SK-N-SH (cell line): ENCODE measurements around the gene NR5A2. TPM values are rescaled to one million over a fixed set of nuclear protein-coding genes. Genes with fewer than 3 reads are reported as not detected.

Experiments used
- CTCF ChIA-PET: fragments of 300-600, 350-600 bp; formaldehyde crosslinking; extraction: SDS; loops from one replicate; lab custom pipeline; 2021; lab: Yijun Ruan, JAX
- POLR2A ChIA-PET: fragments of 350-600 bp; sonication (Branson Sonifier 250); formaldehyde crosslinking; extraction: SDS; loops from one replicate; lab custom pipeline; 2020; ENCODE audit warnings: antibody characterized with exemption, inconsistent platforms; lab: Yijun Ruan, JAX
- DNase-seq: peaks from one replicate; pipeline ENCODE4 v3.0.0; 2012
- H2AFZ ChIP-seq: fragments of 200-600 bp; sonication (generic); 2 replicates; pipeline ENCODE4 v1.8.1; 2016; ENCODE audit warnings: antibody characterized with exemption, mild to moderate bottlenecking, low read depth
- H3F3A ChIP-seq: fragments of 200-600 bp; sonication (generic); replicated peaks from 2 replicates; pipeline ENCODE3; 2016; ENCODE audit warnings: antibody characterized with exemption, mild to moderate bottlenecking; ENCODE audit not compliant: insufficient read depth
- H3K27ac ChIP-seq, 2 experiments: fragments of 200-500 bp in 1 of 2; fragments of 200-600 bp in 1 of 2; sonication (Bioruptor generic) in 1 of 2; sonication (generic), shearing (Covaris generic) in 1 of 2; 2 replicates each; pipeline versions ENCODE4 v1.5.1 to v1.6.1; 2014 to 2016; ENCODE audit warnings: low read depth in 2 of 2, inconsistent platforms in 1 of 2, low read length in 1 of 2, mild to moderate bottlenecking in 1 of 2, mixed read lengths in 1 of 2
- H3K27me3 ChIP-seq: fragments of 200-600 bp; sonication (generic), shearing (Covaris generic); 2 replicates; pipeline ENCODE4 v1.6.1; 2016; ENCODE audit warnings: mixed run types; ENCODE audit not compliant: insufficient read depth
- H3K36me3 ChIP-seq, 2 experiments: fragments of 200-500 bp in 1 of 2; fragments of 200-600 bp in 1 of 2; sonication (Bioruptor generic) in 1 of 2; sonication (generic) in 1 of 2; replicated peaks in 1 of 2; 2 replicates each; pipeline versions ENCODE3 to v1.5.1; 2014 to 2016; ENCODE audit warnings: low read length in 1 of 2, mild to moderate bottlenecking in 1 of 2; ENCODE audit not compliant: insufficient read depth in 2 of 2, control insufficient read depth in 1 of 2
- H3K4me1 ChIP-seq, 2 experiments: fragments of 200-500 bp in 1 of 2; fragments of 200-600 bp in 1 of 2; sonication (Bioruptor generic) in 1 of 2; sonication (generic), shearing (Covaris generic) in 1 of 2; 2 replicates each; pipeline versions ENCODE4 v1.5.1 to v1.6.1; 2014 to 2016; ENCODE audit warnings: low read depth in 1 of 2, low read length in 1 of 2, mixed run types in 1 of 2; ENCODE audit not compliant: insufficient read depth in 2 of 2, control insufficient read depth in 1 of 2
- H3K4me2 ChIP-seq: fragments of 200-600 bp; sonication (generic), shearing (Covaris generic); 2 replicates; pipeline ENCODE4 v1.6.1; 2017; ENCODE audit warnings: mixed run types
- H3K4me3 ChIP-seq, 2 experiments: fragments of 200-500 bp in 1 of 2; fragments of 200-600 bp in 1 of 2; sonication (Bioruptor generic) in 1 of 2; sonication (generic), shearing (Covaris generic) in 1 of 2; 2 replicates each; pipeline versions ENCODE4 v1.5.1 to v1.8.1; 2014 to 2016; ENCODE audit warnings: low read depth in 2 of 2, inconsistent platforms in 1 of 2, low read length in 1 of 2, mild to moderate bottlenecking in 1 of 2, mixed read lengths in 1 of 2, moderate library complexity in 1 of 2
- H3K79me2 ChIP-seq: fragments of 200-600 bp; sonication (generic); 2 replicates; pipeline ENCODE4 v1.8.1; 2017; ENCODE audit warnings: mild to moderate bottlenecking; ENCODE audit not compliant: insufficient read depth
- H3K9ac ChIP-seq: fragments of 200-600 bp; sonication (generic); 2 replicates; pipeline ENCODE4 v1.6.1; 2017; ENCODE audit warnings: mixed run types
- H3K9me2 ChIP-seq: fragments of 200-600 bp; sonication (generic); 2 replicates; pipeline ENCODE4 v1.6.1; 2017; ENCODE audit warnings: mixed run types
- H3K9me3 ChIP-seq: fragments of 200-600 bp; sonication (generic); 2 replicates; pipeline ENCODE4 v1.6.1; 2017; ENCODE audit warnings: mixed run types, mild to moderate bottlenecking, moderate library complexity
- H4K20me1 ChIP-seq: fragments of 200-600 bp; sonication (generic); 2 replicates; pipeline ENCODE4 v1.6.1; 2017; ENCODE audit warnings: mild to moderate bottlenecking, mixed run types; ENCODE audit not compliant: insufficient read depth
- CHD2 ChIP-seq: fragments of 150-350 bp; IDR thresholded peaks from 2 replicates; pipeline ENCODE4 v1.6.1; 2018; ENCODE audit warnings: low read length; ENCODE audit not compliant: partially characterized antibody
- ELF1 ChIP-seq: IDR thresholded peaks from 2 replicates; pipeline ENCODE4 v1.4.0; 2012
- EP300 ChIP-seq, 2 experiments: IDR thresholded peaks; 2 replicates each; pipeline versions ENCODE4 v1.4.0 to v1.6.1; 2012; ENCODE audit warnings: borderline replicate concordance in 1 of 2, low read depth in 1 of 2, low read length in 1 of 2
- FOXM1 ChIP-seq: IDR thresholded peaks from 2 replicates; pipeline ENCODE4 v1.4.0; 2012; ENCODE audit warnings: low read depth, mild to moderate bottlenecking
- IRF3 ChIP-seq: fragments of 150-350 bp; IDR thresholded peaks from 2 replicates; pipeline ENCODE4 v1.6.1; 2016; ENCODE audit warnings: mild to moderate bottlenecking, low read depth, low read length
- PBX3 ChIP-seq: IDR thresholded peaks from 2 replicates; pipeline ENCODE4; 2012
- RFX5 ChIP-seq: IDR thresholded peaks from 2 replicates; pipeline ENCODE4 v1.6.1; 2012; ENCODE audit warnings: mild to moderate bottlenecking, improper control_type of control experiment, low read length
- TAF1 ChIP-seq: IDR thresholded peaks from 2 replicates; pipeline ENCODE4 v1.6.1; 2012; ENCODE audit warnings: low read depth, mild to moderate bottlenecking, low read length, moderate library complexity, borderline replicate concordance
- TCF12 ChIP-seq: IDR thresholded peaks from 2 replicates; pipeline ENCODE4 v1.4.0; 2012
- YY1 ChIP-seq: IDR thresholded peaks from 2 replicates; pipeline ENCODE4 v1.4.0; 2012; ENCODE audit warnings: low read depth, mild to moderate bottlenecking
- WGBS: methylation state at CpG from one replicate; pipeline ENCODE4 v1.1.6; 2017; ENCODE audit warnings: low lambda C conversion rate; 5-methylcytosine and 5-hydroxymethylcytosine counted together
- polyA plus RNA-seq, 3 experiments: library from polyadenylated mRNA; depleted of rRNA; stranded (reverse); fragments of >200 nt; gene quantifications; 2 replicates each; pipeline ENCODE4 v1.2.3, GENCODE V29; 2012

NR5A2 gene
- polyA plus RNA-seq, 1 of the 3 experiments (the other 2 are of a cell fraction): not detected

- TF ChIP-seq IRF3: no peak
Observed at GRCh38 chr1:200194477-200194876, 167.0 kb downstream of the NR5A2 start (continued).

GRCh38 chr1:200198236-200198635 is 170.7 kb downstream of the NR5A2 start:
- no peaks in the 10 kb centered on the region for H3K4me1 ChIP-seq
- no peak overlapping the region for H3K4me2 ChIP-seq
- H3K9me2 ChIP-seq: no peaks in the 10 kb centered on the region
- ChIA-PET POLR2A (no interaction called here), CTCF (interaction anchor here (0.6 kb wide), 1 partner anchor 243 kb away, joined by 3 read pairs; no protein-coding TSS in a partner anchor)
- no peak overlapping the region for H2AFZ ChIP-seq
- TF ChIP-seq RFX5: no peak
- TF ChIP-seq TCF12: no peak
- TF ChIP-seq PBX3: no peak
- no peak for TF ChIP-seq EP300 (IDR thresholded peaks at IDR 0.05; ENCODE audit: borderline replicate concordance in 1 of 2, low read depth in 1 of 2, low read length in 1 of 2)
- no peak for TF ChIP-seq ELF1
- H3K79me2 ChIP-seq: no peaks in the 10 kb centered on the region
- H3K4me3 ChIP-seq: no peak overlapping the region
- H3K27me3 ChIP-seq: no peaks in the 10 kb centered on the region
- H3F3A ChIP-seq: no peaks in the 10 kb centered on the region
- no peaks in the 10 kb centered on the region for H4K20me1 ChIP-seq
- WGBS: 32% methylated on average over 3 of the region's 3 CpGs
- no peaks in the 10 kb centered on the region for H3K36me3 ChIP-seq
- no peak overlapping the region for H3K9ac ChIP-seq
- no peak overlapping the region for H3K27ac ChIP-seq
- no peaks in the 10 kb centered on the region for H3K9me3 ChIP-seq
- no peak for DNase-seq

GRCh38 chr1:200205216-200205995 is 177.9 kb downstream of the NR5A2 start:
- H3K27me3 ChIP-seq: no peaks in the 10 kb centered on the region
- no peak overlapping the region for H2AFZ ChIP-seq
- H3F3A ChIP-seq: peaks cover 5% of the 10 kb centered on the region

More at GRCh38 chr1:200205216-200205995, 177.9 kb downstream of the NR5A2 start:
- Histone ChIP-seq H4K20me1 (no peaks in the 10 kb centered on the region), H3K4me1 (0 out of 4 replicates have a peak, but pooled peaks cover 0 to 4% of the 10 kb centered on the region in 2 experiments), H3K9me3 (no peaks in the 10 kb centered on the region), H3K79me2 (no peaks in the 10 kb centered on the region), H3K9me2 (no peaks in the 10 kb centered on the region), H3K9ac (no peak overlapping the region), H3K36me3 (no peaks in the 10 kb centered on the region), H3K27ac (no peak overlapping the region), H3K4me2 (no peak overlapping the region), H3K4me3 (no peak overlapping the region)
- DNase-seq: no peak
- 66% methylated on average over 5 of the region's 5 CpGs for WGBS
- TF ChIP-seq TAF1 (no peak), CHD2 (no peak), YY1 (no peak), EP300 (IDR thresholded peaks at IDR 0.05; ENCODE audit: borderline replicate concordance in 1 of 2, low read depth in 1 of 2, low read length in 1 of 2) (no peak), FOXM1 (no peak)
- CTCF ChIA-PET: interaction anchor here (1.3 kb wide), 1 partner anchor 10 kb away, joined by 3 read pairs; no protein-coding TSS in a partner anchor
- POLR2A ChIA-PET: no interaction called here
